Keratinocyte (primary cell): ENCODE data around the gene STK40.

Experiments
- EZH2 ChIP-seq: IDR thresholded peaks from one replicate; pipeline ENCODE4 v1.6.1; 2012; ENCODE audit warnings: inconsistent platforms, mild to moderate bottlenecking, low read length, moderate library complexity
- TF ChIP-seq, protein P1 (sequence below), 3 experiments: IDR thresholded peaks in 1 of 3; conservative IDR thresholded peaks in 1 of 3; optimal IDR thresholded peaks in 1 of 3; 2 replicates in 2 of 3; 3 replicates in 1 of 3; pipeline versions ENCODE3 to v1.5.1; 2011; ENCODE audit warnings: low read length in 3 of 3, mild to moderate bottlenecking in 3 of 3, moderate library complexity in 2 of 3, control low read depth in 1 of 3, inconsistent platforms in 1 of 3; ENCODE audit not compliant: insufficient read depth in 2 of 3; ENCODE audit errors: extremely low read depth in 1 of 3

DNA sequence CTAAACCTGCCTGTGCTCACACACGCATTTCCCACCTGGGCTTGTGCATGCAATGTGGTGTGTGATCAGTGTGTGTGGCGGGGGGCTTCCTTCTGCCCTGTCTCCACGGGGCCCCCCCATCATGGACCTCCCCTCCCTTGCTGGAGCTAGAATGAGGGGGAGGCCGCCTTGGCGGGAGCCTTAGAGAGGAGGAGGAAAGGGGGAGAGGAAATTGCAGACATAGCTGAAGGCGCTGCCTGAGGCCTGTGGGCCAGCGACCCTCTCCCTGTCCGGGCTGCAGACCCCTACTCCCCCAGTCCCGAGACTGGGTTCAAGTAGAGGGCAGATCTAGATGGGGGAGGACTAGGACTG is 61.4 kb downstream of the STK40 start:
- TF ChIP-seq, protein P1, sequence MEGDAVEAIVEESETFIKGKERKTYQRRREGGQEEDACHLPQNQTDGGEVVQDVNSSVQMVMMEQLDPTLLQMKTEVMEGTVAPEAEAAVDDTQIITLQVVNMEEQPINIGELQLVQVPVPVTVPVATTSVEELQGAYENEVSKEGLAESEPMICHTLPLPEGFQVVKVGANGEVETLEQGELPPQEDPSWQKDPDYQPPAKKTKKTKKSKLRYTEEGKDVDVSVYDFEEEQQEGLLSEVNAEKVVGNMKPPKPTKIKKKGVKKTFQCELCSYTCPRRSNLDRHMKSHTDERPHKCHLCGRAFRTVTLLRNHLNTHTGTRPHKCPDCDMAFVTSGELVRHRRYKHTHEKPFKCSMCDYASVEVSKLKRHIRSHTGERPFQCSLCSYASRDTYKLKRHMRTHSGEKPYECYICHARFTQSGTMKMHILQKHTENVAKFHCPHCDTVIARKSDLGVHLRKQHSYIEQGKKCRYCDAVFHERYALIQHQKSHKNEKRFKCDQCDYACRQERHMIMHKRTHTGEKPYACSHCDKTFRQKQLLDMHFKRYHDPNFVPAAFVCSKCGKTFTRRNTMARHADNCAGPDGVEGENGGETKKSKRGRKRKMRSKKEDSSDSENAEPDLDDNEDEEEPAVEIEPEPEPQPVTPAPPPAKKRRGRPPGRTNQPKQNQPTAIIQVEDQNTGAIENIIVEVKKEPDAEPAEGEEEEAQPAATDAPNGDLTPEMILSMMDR (optimal IDR thresholded peaks at IDR 0.05 in 1 of 3, IDR thresholded peaks at IDR 0.05 in 1 of 3, conservative IDR thresholded peaks at IDR 0.05 in 1 of 3; ENCODE audit: extremely low read depth in 1 of 3, insufficient read depth in 2 of 3, low read length in 3 of 3) = no peak
- TF ChIP-seq EZH2 = no peak
